Mesenchymal stem cell (in vitro differentiated cells and primary cell): Measurements from ENCODE around the gene ARMC12.
"Not testable (repeated sequence)": the region's sequence is repeated elsewhere in the genome, so short reads cannot be mapped to it uniquely, and the experiment has no call there.

Experiments
- DNase-seq: peaks from one replicate; pipeline ENCODE4 v3.0.0-alpha.2; 2013
- H2AFZ ChIP-seq: one replicate; pipeline ENCODE4 v1.6.1; 2013; ENCODE audit warnings: low read depth, mild to moderate bottlenecking, control low read depth, inconsistent platforms, low read length, moderate library complexity
- H2AK5ac ChIP-seq: 2 replicates; pipeline ENCODE4 v1.6.1; 2013; ENCODE audit warnings: low read length, moderate library complexity, mild to moderate bottlenecking, inconsistent platforms; ENCODE audit not compliant: severe bottlenecking
- H2BK120ac ChIP-seq: one replicate; pipeline ENCODE4 v1.6.1; 2013; ENCODE audit warnings: low read depth, mild to moderate bottlenecking, inconsistent platforms, low read length, moderate library complexity
- H2BK12ac ChIP-seq, 2 experiments: one replicate each; pipeline ENCODE4 v1.6.1; 2013; ENCODE audit warnings: inconsistent platforms in 2 of 2, low read length in 2 of 2, mild to moderate bottlenecking in 2 of 2, moderate library complexity in 2 of 2, control low read depth in 1 of 2
- H2BK15ac ChIP-seq: one replicate; pipeline ENCODE4 v1.6.1; 2013; ENCODE audit warnings: mild to moderate bottlenecking, low read depth, inconsistent platforms; ENCODE audit not compliant: poor library complexity, severe bottlenecking
- H2BK5ac ChIP-seq: 2 replicates; pipeline ENCODE4 v1.6.1; 2013; ENCODE audit warnings: low read depth, mild to moderate bottlenecking, low read length, control low read depth, inconsistent platforms; ENCODE audit not compliant: poor library complexity, severe bottlenecking
- H3K14ac ChIP-seq, 2 experiments: one replicate each; pipeline ENCODE4 v1.6.1; 2013; ENCODE audit warnings: inconsistent platforms in 2 of 2, low read length in 2 of 2, control low read depth in 1 of 2, mild to moderate bottlenecking in 1 of 2, moderate library complexity in 1 of 2
- H3K18ac ChIP-seq, 2 experiments: one replicate each; pipeline ENCODE4 v1.6.1; 2013; ENCODE audit warnings: inconsistent platforms in 2 of 2, low read length in 2 of 2, control low read depth in 1 of 2, low read depth in 1 of 2, mild to moderate bottlenecking in 1 of 2
- H3K23ac ChIP-seq, 2 experiments: one replicate each; pipeline ENCODE4 v1.6.1; 2013; ENCODE audit warnings: inconsistent platforms in 2 of 2, low read length in 2 of 2, mild to moderate bottlenecking in 2 of 2, moderate library complexity in 2 of 2, control low read depth in 1 of 2
- H3K27ac ChIP-seq: 2 replicates; pipeline ENCODE4 v1.5.1; 2013; ENCODE audit warnings: mild to moderate bottlenecking, moderate library complexity, low read length, control low read depth, inconsistent platforms; ENCODE audit not compliant: poor library complexity, severe bottlenecking
- H3K27me3 ChIP-seq, 2 experiments: 2 replicates each; pipeline versions ENCODE4 v1.6.1 to v1.7.0; 2013; ENCODE audit warnings: low read length in 2 of 2, mild to moderate bottlenecking in 2 of 2, moderate library complexity in 2 of 2, control low read depth in 1 of 2, inconsistent platforms in 1 of 2; ENCODE audit not compliant: control insufficient read depth in 1 of 2, insufficient read depth in 1 of 2
- H3K36me3 ChIP-seq, 2 experiments: 2 replicates each; pipeline versions ENCODE4 v1.6.1 to v1.7.0; 2013; ENCODE audit warnings: low read length in 2 of 2, control low read depth in 1 of 2, inconsistent platforms in 1 of 2, low read depth in 1 of 2, mild to moderate bottlenecking in 1 of 2; ENCODE audit not compliant: insufficient read depth in 2 of 2, control insufficient read depth in 1 of 2
- H3K4ac ChIP-seq, 2 experiments: one replicate each; pipeline ENCODE4 v1.6.1; 2013; ENCODE audit warnings: inconsistent platforms in 2 of 2, low read length in 2 of 2, mild to moderate bottlenecking in 2 of 2, moderate library complexity in 2 of 2, control low read depth in 1 of 2, low read depth in 1 of 2
- H3K4me1 ChIP-seq: 2 replicates; pipeline ENCODE4 v1.6.1; 2013; ENCODE audit warnings: low read depth, low read length, control low read depth; ENCODE audit not compliant: control insufficient read depth, insufficient read depth
- H3K4me2 ChIP-seq: 2 replicates; pipeline ENCODE4 v1.6.1; 2013; ENCODE audit warnings: low read length, mild to moderate bottlenecking, inconsistent platforms; ENCODE audit not compliant: poor library complexity, severe bottlenecking
- H3K4me3 ChIP-seq, 2 experiments: 2 replicates each; pipeline versions ENCODE4 v1.5.1 to v1.7.0; 2013; ENCODE audit warnings: low read length in 2 of 2, mild to moderate bottlenecking in 2 of 2, control low read depth in 1 of 2, low read depth in 1 of 2; ENCODE audit not compliant: insufficient read depth in 1 of 2
- H3K79me1 ChIP-seq: replicated peaks from 2 replicates; pipeline ENCODE4 v1.6.1; 2013; ENCODE audit warnings: mild to moderate bottlenecking, control low read depth, low read length, inconsistent platforms; ENCODE audit not compliant: poor library complexity, severe bottlenecking
- H3K9ac ChIP-seq: 2 replicates; pipeline ENCODE4 v1.7.0; 2013; ENCODE audit warnings: mild to moderate bottlenecking, low read length, moderate library complexity
- H3K9me3 ChIP-seq: 2 replicates; pipeline ENCODE4 v1.7.0; 2013; ENCODE audit warnings: mild to moderate bottlenecking, low read length; ENCODE audit not compliant: control insufficient read depth
- H4K8ac ChIP-seq: one replicate; pipeline ENCODE4 v1.6.1; 2013; ENCODE audit warnings: inconsistent platforms, mild to moderate bottlenecking, low read length, moderate library complexity
- H4K91ac ChIP-seq: one replicate; pipeline ENCODE4 v1.6.1; 2013; ENCODE audit warnings: mild to moderate bottlenecking, low read length, inconsistent platforms
- WGBS: methylation state at CpG from one replicate; pipeline ENCODE4 v1.1.7; 2013; ENCODE audit warnings: mixed read lengths; 5-methylcytosine and 5-hydroxymethylcytosine counted together

Gene ARMC12

DNA sequence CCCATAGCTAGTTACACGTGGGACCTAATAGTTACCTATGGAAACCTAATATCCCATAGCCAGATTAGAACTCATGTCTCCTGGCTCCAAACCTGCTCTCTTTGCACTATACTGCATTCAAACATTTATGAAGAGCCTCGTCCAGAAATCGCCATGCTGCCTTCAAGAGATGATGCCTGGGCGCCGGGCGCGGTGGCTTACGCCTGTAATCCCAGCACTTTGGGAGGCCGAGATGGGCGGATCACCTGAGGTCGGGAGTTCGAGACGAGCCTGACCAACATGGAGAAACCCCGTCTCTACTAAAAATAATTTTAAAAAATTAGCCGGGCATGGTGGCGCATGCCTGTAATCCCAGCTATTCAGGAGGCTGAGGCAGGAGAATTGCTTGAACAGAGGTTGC is 46.8 kb upstream of the ARMC12 start:
- not testable (repeated sequence) for H2AK5ac ChIP-seq, H3K23ac ChIP-seq, H3K4ac ChIP-seq, DNase-seq, H4K8ac ChIP-seq, H3K36me3 ChIP-seq, H2AFZ ChIP-seq, H4K91ac ChIP-seq, H2BK15ac ChIP-seq, H3K27ac ChIP-seq, H3K4me2 ChIP-seq, H3K4me1 ChIP-seq, H3K18ac ChIP-seq, H2BK5ac ChIP-seq, H3K27me3 ChIP-seq, H2BK12ac ChIP-seq, H3K4me3 ChIP-seq, H2BK120ac ChIP-seq, H3K14ac ChIP-seq, H3K79me1 ChIP-seq, H3K9ac ChIP-seq
- WGBS: 97% methylated on average over 16 of the region's 16 CpGs
- H3K9me3 ChIP-seq: peaks cover 12% of the 10 kb centered on the region

DNA sequence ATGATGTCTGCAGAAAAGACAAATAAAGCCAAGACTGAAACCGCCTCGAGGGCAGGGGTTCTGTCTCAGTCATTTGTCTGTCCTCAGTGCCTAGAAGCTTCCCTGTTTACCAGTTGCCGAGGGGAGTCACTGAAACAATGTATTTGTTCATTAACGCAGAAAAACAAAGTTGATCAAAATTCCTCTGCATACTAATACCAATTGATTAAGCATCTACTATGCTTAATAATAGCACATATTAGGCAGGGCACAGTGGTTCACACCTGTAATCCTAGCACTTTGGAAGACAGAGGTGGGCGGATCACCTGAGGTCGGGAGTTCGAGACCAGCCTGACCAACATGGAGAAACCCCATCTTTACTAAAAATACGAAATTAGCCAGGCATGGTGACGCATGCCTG is 46.3 kb upstream of the ARMC12 start:
- Histone ChIP-seq H2BK120ac (no peak overlapping the region), H3K23ac (no peak overlapping the region), H4K8ac (no peak overlapping the region), H2AK5ac (no peak overlapping the region), H3K9ac (no peak overlapping the region), H3K4me1 (peaks cover 2% of the 10 kb centered on the region), H3K36me3 (no peaks in the 10 kb centered on the region), H2BK5ac (no peak overlapping the region), H2BK12ac (no peak overlapping the region), H3K79me1 (peaks cover 2% of the 10 kb centered on the region), H3K27me3 (no peaks in the 10 kb centered on the region), H3K14ac (no peak overlapping the region), H3K4me2 (no peak overlapping the region), H3K9me3 (peaks cover 12% of the 10 kb centered on the region), H2BK15ac (no peak overlapping the region), H3K18ac (no peak overlapping the region), H3K4me3 (no peak overlapping the region), H3K27ac (no peak overlapping the region), H3K4ac (no peak overlapping the region), H2AFZ (no peak overlapping the region), H4K91ac (no peak overlapping the region)
- WGBS: 98% methylated on average over 7 of the region's 9 CpGs
- DNase-seq: no peak

DNA sequence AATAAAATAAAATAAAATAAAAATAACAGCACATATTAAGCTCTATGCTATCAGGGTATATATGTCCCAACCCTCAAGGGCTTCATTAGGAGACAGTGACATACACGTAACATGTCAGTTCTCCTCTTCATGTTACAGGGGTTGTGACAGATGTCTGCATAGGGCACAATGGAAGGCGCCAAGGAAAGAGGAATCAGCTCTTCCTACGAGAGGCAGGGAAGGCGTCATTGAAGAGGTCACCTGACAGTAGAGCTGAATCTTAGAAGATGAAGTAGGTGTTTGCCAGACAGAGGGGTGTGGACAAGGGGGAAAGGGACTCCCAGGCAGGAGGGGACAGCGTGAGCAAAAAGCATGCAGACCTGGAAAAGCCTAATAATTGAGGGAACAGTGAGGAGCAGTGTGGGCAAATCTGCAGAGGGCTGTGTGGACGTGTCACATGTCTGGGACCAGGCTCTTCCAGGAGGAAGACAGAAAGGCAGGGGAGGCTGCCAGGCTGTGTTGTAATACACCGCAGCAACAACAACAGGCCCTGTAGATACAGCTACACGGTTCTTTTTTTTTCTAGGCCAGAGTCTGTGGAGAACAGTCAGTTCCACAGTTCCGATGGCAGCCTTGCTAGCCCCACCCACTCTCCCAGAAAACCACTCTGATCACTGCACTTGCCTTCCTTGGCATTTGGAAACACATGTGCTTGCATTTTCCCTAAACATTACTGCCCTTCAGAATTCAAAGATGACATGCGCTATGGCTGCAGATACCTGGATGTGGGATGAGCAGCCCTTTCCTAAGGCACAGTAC is 45.6 kb upstream of the ARMC12 start:
- no peaks in the 10 kb centered on the region for H3K36me3 ChIP-seq
- peak overlapping the region in 1 of 2 experiments; percentile 82 for H3K4ac ChIP-seq
- no peak overlapping the region for H3K14ac ChIP-seq
- no peak overlapping the region for H3K27ac ChIP-seq
- WGBS: 77% methylated on average over 10 of the region's 10 CpGs
- H3K27me3 ChIP-seq: no peaks in the 10 kb centered on the region
- H2AFZ ChIP-seq: no peak overlapping the region
- peak; percentile 73 for DNase-seq
- H4K8ac ChIP-seq: peak overlapping the region; percentile 73
- peaks cover 2% of the 10 kb centered on the region for H3K4me1 ChIP-seq
- no peak overlapping the region for H2BK15ac ChIP-seq
- no peak overlapping the region for H3K4me2 ChIP-seq
- H3K18ac ChIP-seq: peak overlapping the region; percentile 29 to 76
- no peak overlapping the region for H2BK5ac ChIP-seq
- H3K79me1 ChIP-seq: peaks cover 2% of the 10 kb centered on the region
- H2BK120ac ChIP-seq: peak overlapping the region; percentile 2
- H3K4me3 ChIP-seq: no peak overlapping the region
- no peak overlapping the region for H3K23ac ChIP-seq
- H2BK12ac ChIP-seq: peak overlapping the region; percentile 71 to 97
- H2AK5ac ChIP-seq: no peak overlapping the region
- peaks cover 12% of the 10 kb centered on the region for H3K9me3 ChIP-seq
- peak overlapping the region; percentile 15 for H3K9ac ChIP-seq
- H4K91ac ChIP-seq: peak overlapping the region; percentile 2

DNA sequence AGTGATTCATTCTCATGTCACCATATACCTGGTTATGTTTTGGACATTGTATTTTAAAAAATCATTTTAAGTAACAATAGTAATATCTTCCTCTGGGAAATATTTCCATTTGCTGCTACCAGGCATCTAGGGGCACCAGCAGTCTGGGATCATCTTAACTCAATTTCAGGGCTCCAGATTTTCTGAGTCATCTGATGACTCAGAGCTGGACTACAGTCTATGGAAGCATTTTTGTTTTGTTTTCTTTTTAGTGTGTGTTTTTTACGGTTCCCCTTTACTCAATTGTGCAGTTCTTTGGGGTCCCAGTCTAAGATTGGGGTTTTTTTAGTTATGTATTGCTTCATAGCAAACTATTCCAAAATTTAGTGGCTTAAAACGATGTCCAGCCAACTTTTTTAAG is 42.4 kb upstream of the ARMC12 start:
- Histone ChIP-seq H3K23ac (no peak overlapping the region), H4K91ac (no peak overlapping the region), H3K9me3 (peaks cover 12% of the 10 kb centered on the region), H3K9ac (no peak overlapping the region), H2BK5ac (no peak overlapping the region), H3K4me1 (no peaks in the 10 kb centered on the region), H2BK120ac (no peak overlapping the region), H4K8ac (no peak overlapping the region), H2BK12ac (no peak overlapping the region), H2AFZ (no peak overlapping the region), H3K27me3 (no peaks in the 10 kb centered on the region), H3K18ac (no peak overlapping the region), H3K36me3 (no peaks in the 10 kb centered on the region), H3K4me3 (no peak overlapping the region), H3K14ac (no peak overlapping the region), H3K4ac (no peak overlapping the region), H2BK15ac (no peak overlapping the region), H3K4me2 (no peak overlapping the region), H3K79me1 (no peaks in the 10 kb centered on the region), H2AK5ac (no peak overlapping the region), H3K27ac (no peak overlapping the region)
- 89% methylated on average over 2 of the region's 2 CpGs for WGBS
- DNase-seq: peak; percentile 54
